GM12878 (cell line): ENCODE data around the gene RASGRF1. TPM values are rescaled to one million over a fixed set of nuclear protein-coding genes. Genes with fewer than 3 reads are reported as not detected.

Experiments
- ATAC-seq: fragments of 200-7000 bp; cut with Tn5 transposase; 3 replicates; pipeline ENCODE4 v1.9.1; 2020; ENCODE audit warnings: mild to moderate bottlenecking, moderate library complexity
- BruUV-seq: library from RNA; stranded (reverse); fragments of 400-500 nt; replicated peaks from 2 replicates; lab custom pipeline; 2021; lab: Mats Ljungman, UMichigan
- CTCF ChIA-PET: fragments of 300-600 bp; sonication (Branson Sonifier 250); formaldehyde crosslinking; extraction: SDS; loops from one replicate; lab custom pipeline; 2021; ENCODE audit warnings: inconsistent platforms; lab: Yijun Ruan, JAX
- POLR2A ChIA-PET: fragments of 350-600 bp; formaldehyde crosslinking; extraction: SDS; loops from one replicate; lab custom pipeline; 2021; ENCODE audit warnings: inconsistent platforms; lab: Charles Lee
- RAD21 ChIA-PET: fragments of 300-600 bp; sonication (Branson Sonifier 250); formaldehyde crosslinking; loops from one replicate; lab custom pipeline; 2023; ENCODE audit warnings: antibody characterized with exemption; ENCODE audit not compliant: unreplicated experiment; lab: Charles Lee
- SMC1A ChIA-PET: fragments of 300-600 bp; sonication (Branson Sonifier 250); formaldehyde crosslinking; loops from one replicate; lab custom pipeline; 2023; ENCODE audit not compliant: unreplicated experiment, uncharacterized antibody; lab: Charles Lee
- DNase-seq: peaks from one replicate; pipeline ENCODE4 v3.0.0-alpha.2; 2011; ENCODE audit warnings: low read depth, low spot score
- FAIRE-seq: peaks from 3 replicates; lab custom pipeline; 2011; peaks lifted over from hg19 to GRCh38; lab: Jason Lieb, UNC
- H2AFZ ChIP-seq: 2 replicates; pipeline ENCODE4 v1.6.0; 2011; ENCODE audit warnings: low read depth, low read length, control low read depth; ENCODE audit not compliant: control insufficient read depth
- H3K27ac ChIP-seq: 2 replicates; pipeline ENCODE4 v1.5.1; 2011; ENCODE audit warnings: control low read depth; ENCODE audit not compliant: control insufficient read depth, insufficient read depth
- H3K27me3 ChIP-seq, 2 experiments: replicated peaks in 1 of 2; 2 replicates each; pipeline versions ENCODE4 v1.6.0 to v1.6.1; 2011; ENCODE audit warnings: low read length in 1 of 2; ENCODE audit not compliant: control insufficient read depth in 2 of 2, insufficient read depth in 2 of 2
- H3K36me3 ChIP-seq, 2 experiments: 2 replicates each; pipeline ENCODE4 v1.5.1; 2011; ENCODE audit warnings: low read length in 1 of 2; ENCODE audit not compliant: control insufficient read depth in 2 of 2, insufficient read depth in 2 of 2
- H3K4me1 ChIP-seq: 2 replicates; pipeline ENCODE4 v1.6.1; 2011; ENCODE audit warnings: mild to moderate bottlenecking, low read length, moderate library complexity, mixed read lengths; ENCODE audit not compliant: control insufficient read depth, insufficient read depth
- H3K4me2 ChIP-seq: 2 replicates; pipeline ENCODE4 v1.6.0; 2011; ENCODE audit warnings: control low read depth; ENCODE audit not compliant: control insufficient read depth, insufficient read depth
- H3K4me3 ChIP-seq: fragments of 200-600 bp; sonication (generic); 2 replicates; pipeline ENCODE4 v1.5.1; 2016
- H3K79me2 ChIP-seq: 2 replicates; pipeline ENCODE4 v1.6.0; 2011; ENCODE audit warnings: low read length; ENCODE audit not compliant: control insufficient read depth, insufficient read depth
- H3K9ac ChIP-seq: 2 replicates; pipeline ENCODE4 v1.8.0; 2011; ENCODE audit warnings: low read length, control low read depth, mixed read lengths; ENCODE audit not compliant: control insufficient read depth, insufficient read depth
- H3K9me3 ChIP-seq: replicated peaks from 3 replicates; pipeline ENCODE4 v1.5.1; 2011; ENCODE audit warnings: mild to moderate bottlenecking, low read length; ENCODE audit not compliant: control insufficient read depth, insufficient read depth
- H4K20me1 ChIP-seq: 2 replicates; pipeline ENCODE4 v1.6.0; 2011; ENCODE audit not compliant: control insufficient read depth, insufficient read depth
- MEF2A ChIP-seq: IDR thresholded peaks from 2 replicates; pipeline ENCODE4 v1.6.1; 2011; ENCODE audit warnings: low read depth, mild to moderate bottlenecking, low read length, moderate library complexity; ENCODE audit not compliant: insufficient read depth
- ZNF24 ChIP-seq: fragments of 450-650 bp; IDR thresholded peaks from 2 replicates; pipeline ENCODE4 v1.6.1; 2017; ENCODE audit warnings: antibody characterized with exemption, mild to moderate bottlenecking
- WGBS: methylation state at CpG from one replicate; pipeline ENCODE4 v1.1.6; 2016; ENCODE audit warnings: low lambda C conversion rate; ENCODE audit not compliant: insufficient replicate concordance, insufficient coverage; ENCODE audit errors: missing lambda C conversion rate; 5-methylcytosine and 5-hydroxymethylcytosine counted together
- in situ Hi-C: fragments of 300-500 bp; cut with MboI; formaldehyde crosslinking; loops from 9 replicates; pipeline ENCODE4 v1.14.3; 2018; ENCODE audit warnings: mixed read lengths
- intact Hi-C: fragments of 100-400 bp; cut with micrococcal nuclease; formaldehyde crosslinking; loops from one replicate; pipeline ENCODE4 v1.14.2; 2022; ENCODE audit not compliant: unreplicated experiment
- polyA plus RNA-seq, 11 experiments: library from polyadenylated mRNA; depleted of rRNA in 4 of 11; unstranded in 6 of 11; stranded (reverse) in 5 of 11; fragments of >200 nt; fragmentation: Nextera tagmentation in 4 of 11; fragmentation: Illumina TruSeq in 1 of 11; extraction: Ambion mirVana in 4 of 11; extraction: Trizol in 1 of 11; gene quantifications; 1 replicate in 1 of 11; 2 replicates in 10 of 11; pipeline versions ENCODE4 v1.2.1 to v1.2.3, GENCODE V29; 2011 to 2016; ENCODE audit warnings: inconsistent platforms in 2 of 11, missing spikeins in 2 of 11, low read depth in 1 of 11
- total RNA-seq, 4 experiments: library from RNA; depleted of rRNA in 3 of 4; stranded (reverse); fragments of >200 nt in 3 of 4; fragmentation: Illumina TruSeq in 1 of 4; extraction: Trizol in 1 of 4; gene quantifications; 2 replicates each; pipeline versions ENCODE4 v1.2.1 to v1.2.3, GENCODE V29; 2013 to 2021

The RASGRF1 gene
- total and polyA plus RNA-seq, 10 of the 15 experiments (the other 5 are each of a cell fraction or from before 2014, with no cell fraction given) = 0.20 to 1.9 (median 0.86) TPM

DNA sequence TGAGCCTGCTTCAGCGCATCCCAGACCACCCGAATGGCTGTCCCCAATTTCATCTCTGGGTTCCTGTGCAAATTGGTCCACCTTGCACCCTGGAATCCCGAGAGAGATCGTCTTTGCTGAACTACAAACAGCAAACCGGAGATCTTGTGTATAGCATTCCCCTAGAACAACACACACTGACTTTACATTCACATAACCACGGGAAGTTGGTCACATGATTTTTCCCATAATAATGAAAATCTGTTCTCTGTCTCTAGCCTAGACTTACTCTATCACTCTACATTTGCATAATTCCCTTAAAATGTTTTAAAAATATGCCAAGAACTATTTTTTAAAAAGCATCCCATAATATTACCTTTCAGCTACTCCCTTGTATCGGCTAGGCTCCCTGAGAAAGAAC, 180.3 kb downstream of the RASGRF1 start:
- no peak for TF ChIP-seq MEF2A
- no peak for TF ChIP-seq ZNF24
- Histone ChIP-seq H3K9ac (no peak overlapping the region), H3K4me3 (no peak overlapping the region), H3K36me3 (peaks cover 7 to 20% of the 10 kb centered on the region in 2 experiments), H2AFZ (no peak overlapping the region), H3K9me3 (no peaks in the 10 kb centered on the region), H3K79me2 (no peaks in the 10 kb centered on the region), H3K27ac (no peak overlapping the region), H3K4me1 (peaks cover 10% of the 10 kb centered on the region; the same call in 1 of the 2 replicates), H3K4me2 (no peak overlapping the region), H3K27me3 (no peaks in the 10 kb centered on the region), H4K20me1 (no peaks in the 10 kb centered on the region)
- WGBS = 90% methylated on average over 7 of the region's 7 CpGs
- BruUV-seq = no TSS peak
- POLR2A ChIA-PET = no interaction called here
- FAIRE-seq = no peak
- in situ Hi-C loops = loop anchor here (5.0 kb wide), 1 partner anchor 272 kb away; no protein-coding TSS in a partner anchor
- intact Hi-C loops = loop anchor here (5.0 kb wide), 1 partner anchor 117 kb away; no protein-coding TSS in a partner anchor
- RAD21 ChIA-PET = interaction anchor here (0.9 to 4.4 kb wide), 9 partner anchors 34 to 275 kb away, joined by 3 to 32 read pairs (median 7); partner anchors contain the start of gene CTSH
- SMC1A ChIA-PET = interaction anchor here (0.6 to 10.3 kb wide), 12 partner anchors 12 to 274 kb away, joined by 3 to 91 read pairs (median 6); no protein-coding TSS in a partner anchor
- DNase-seq = no peak
- no peak for ATAC-seq
- CTCF ChIA-PET = interaction anchor here (0.5 to 10.8 kb wide), 24 partner anchors 9 to 272 kb away, joined by 3 to 127 read pairs (median 6); no protein-coding TSS in a partner anchor

Other genes starting within 250 kb of the RASGRF1 start
- gene MORF4L1, start 217.9 kb downstream of the RASGRF1 start, total RNA-seq (2014; rRNA removed) = 113 and 132 TPM in 2 replicates
- 183 and 189 TPM in 2 replicates for gene MORF4L1, start 217.9 kb downstream of the RASGRF1 start, total RNA-seq (2014; rRNA removed; fragmentation: Illumina TruSeq; extraction: Trizol)
- gene MORF4L1, start 217.9 kb downstream of the RASGRF1 start, total RNA-seq (2021) = 227 and 245 TPM in 2 replicates
- 356 and 537 TPM in 2 replicates for gene MORF4L1, start 217.9 kb downstream of the RASGRF1 start, polyA plus RNA-seq (2011; rRNA removed)
- 636 and 940 TPM in 2 replicates for gene MORF4L1, start 217.9 kb downstream of the RASGRF1 start, polyA plus RNA-seq (2014; fragmentation: Illumina TruSeq; extraction: Trizol)
- gene MORF4L1, start 217.9 kb downstream of the RASGRF1 start, polyA plus RNA-seq (2014; fragmentation: Nextera tagmentation; extraction: Ambion mirVana) = 100 to 1,000 TPM; 230 to 403 TPM
- gene MORF4L1, start 217.9 kb downstream of the RASGRF1 start, polyA plus RNA-seq (2014; rRNA removed) = 325 and 426 TPM in 2 replicates
- 100 to 1,000 TPM; 184 to 198 TPM for gene MORF4L1, start 217.9 kb downstream of the RASGRF1 start, polyA plus RNA-seq (2016; fragmentation: Nextera tagmentation; extraction: Ambion mirVana)
- gene CTSH, start 145.7 kb downstream of the RASGRF1 start, total RNA-seq (2014; rRNA removed) = 978 and 1,037 TPM in 2 replicates
- 431 and 454 TPM in 2 replicates for gene CTSH, start 145.7 kb downstream of the RASGRF1 start, total RNA-seq (2014; rRNA removed; fragmentation: Illumina TruSeq; extraction: Trizol)
- 510 and 512 TPM in 2 replicates for gene CTSH, start 145.7 kb downstream of the RASGRF1 start, total RNA-seq (2021)
- gene CTSH, start 145.7 kb downstream of the RASGRF1 start, polyA plus RNA-seq (2011; rRNA removed) = 1,085 and 1,212 TPM in 2 replicates
- gene CTSH, start 145.7 kb downstream of the RASGRF1 start, polyA plus RNA-seq (2014; fragmentation: Illumina TruSeq; extraction: Trizol) = 738 and 761 TPM in 2 replicates
- 10 to 100 TPM; 30.2 to 88.2 TPM for gene CTSH, start 145.7 kb downstream of the RASGRF1 start, polyA plus RNA-seq (2014; fragmentation: Nextera tagmentation; extraction: Ambion mirVana)
- 983 and 1,098 TPM in 2 replicates for gene CTSH, start 145.7 kb downstream of the RASGRF1 start, polyA plus RNA-seq (2014; rRNA removed)
- 100 to 1,000 TPM; 505 to 526 TPM for gene CTSH, start 145.7 kb downstream of the RASGRF1 start, polyA plus RNA-seq (2016; fragmentation: Nextera tagmentation; extraction: Ambion mirVana)
- gene ANKRD34C, start 191.9 kb upstream of the RASGRF1 start, total RNA-seq (2014; rRNA removed) = not detected in 2 replicates
- not detected in 2 replicates for gene ANKRD34C, start 191.9 kb upstream of the RASGRF1 start, total RNA-seq (2014; rRNA removed; fragmentation: Illumina TruSeq; extraction: Trizol)
- not detected in 2 replicates for gene ANKRD34C, start 191.9 kb upstream of the RASGRF1 start, total RNA-seq (2021)
- 0.01 TPM in 1 of 2 replicates, not detected in the other for gene ANKRD34C, start 191.9 kb upstream of the RASGRF1 start, polyA plus RNA-seq (2011; rRNA removed)
- gene ANKRD34C, start 191.9 kb upstream of the RASGRF1 start, polyA plus RNA-seq (2014; fragmentation: Illumina TruSeq; extraction: Trizol) = not detected in 2 replicates
- gene ANKRD34C, start 191.9 kb upstream of the RASGRF1 start, polyA plus RNA-seq (2014; fragmentation: Nextera tagmentation; extraction: Ambion mirVana) = not detected
- gene ANKRD34C, start 191.9 kb upstream of the RASGRF1 start, polyA plus RNA-seq (2014; rRNA removed) = not detected in 2 replicates
- not detected for gene ANKRD34C, start 191.9 kb upstream of the RASGRF1 start, polyA plus RNA-seq (2016; fragmentation: Nextera tagmentation; extraction: Ambion mirVana)
- 83.2 and 95.8 TPM in 2 replicates for gene TMED3, start 220.3 kb upstream of the RASGRF1 start, total RNA-seq (2014; rRNA removed)
- 50.7 and 53.8 TPM in 2 replicates for gene TMED3, start 220.3 kb upstream of the RASGRF1 start, total RNA-seq (2014; rRNA removed; fragmentation: Illumina TruSeq; extraction: Trizol)
- gene TMED3, start 220.3 kb upstream of the RASGRF1 start, total RNA-seq (2021) = 52.6 and 53.2 TPM in 2 replicates
- 66.7 and 94.6 TPM in 2 replicates for gene TMED3, start 220.3 kb upstream of the RASGRF1 start, polyA plus RNA-seq (2011; rRNA removed)
- 29.3 and 45.9 TPM in 2 replicates for gene TMED3, start 220.3 kb upstream of the RASGRF1 start, polyA plus RNA-seq (2014; fragmentation: Illumina TruSeq; extraction: Trizol)
- gene TMED3, start 220.3 kb upstream of the RASGRF1 start, polyA plus RNA-seq (2014; fragmentation: Nextera tagmentation; extraction: Ambion mirVana) = 10 to 100 TPM in 1 of 2 experiments, 1 to 10 TPM in 1; 7.6 to 31.5 TPM
- 78.1 and 81.0 TPM in 2 replicates for gene TMED3, start 220.3 kb upstream of the RASGRF1 start, polyA plus RNA-seq (2014; rRNA removed)
- 10 to 100 TPM; 55.9 to 58.0 TPM for gene TMED3, start 220.3 kb upstream of the RASGRF1 start, polyA plus RNA-seq (2016; fragmentation: Nextera tagmentation; extraction: Ambion mirVana)